Fibroblast of lung (primary cell): ENCODE results near the gene TCOF1. TPM values are rescaled to one million over a fixed set of nuclear protein-coding genes. Genes with fewer than 3 reads are reported as not detected.

ENCODE experiments used
- DNase-seq, 2 donors: peaks; one replicate each; pipeline versions ENCODE4 v3.0.0 to v3.0.0-alpha.2; 2010; ENCODE audit warnings: low read depth in 2 of 2
- H2AFZ ChIP-seq: 2 replicates; pipeline ENCODE4 v1.5.1; 2012; ENCODE audit warnings: low read length, control low read depth, inconsistent platforms
- H3K27ac ChIP-seq: 2 replicates; pipeline ENCODE4 v1.5.1; 2011; ENCODE audit warnings: low read length, control low read depth; ENCODE audit not compliant: insufficient read depth
- H3K27me3 ChIP-seq: 2 replicates; pipeline ENCODE4 v1.5.1; 2011; ENCODE audit warnings: mild to moderate bottlenecking, low read length; ENCODE audit not compliant: control insufficient read depth, insufficient read depth
- H3K36me3 ChIP-seq: 2 replicates; pipeline ENCODE4 v1.5.1; 2011; ENCODE audit warnings: low read length; ENCODE audit not compliant: control insufficient read depth, insufficient read depth
- H3K4me1 ChIP-seq: 2 replicates; pipeline ENCODE4 v1.5.1; 2011; ENCODE audit warnings: low read length; ENCODE audit not compliant: control insufficient read depth, insufficient read depth; ENCODE audit errors: extremely low read depth
- H3K4me2 ChIP-seq: 2 replicates; pipeline ENCODE4 v1.5.1; 2011; ENCODE audit warnings: low read length, control low read depth; ENCODE audit not compliant: insufficient read depth; ENCODE audit errors: extremely low read depth
- H3K4me3 ChIP-seq, 4 experiments: fragments of 200-600 bp in 1 of 4; sonication (generic) in 1 of 4; replicated peaks in 1 of 4; 2 replicates each; pipeline ENCODE4 v1.5.1; 2011 to 2016; ENCODE audit warnings: low read length in 4 of 4, low read depth in 3 of 4, mild to moderate bottlenecking in 3 of 4, control low read depth in 2 of 4, inconsistent platforms in 1 of 4, mixed read lengths in 1 of 4; ENCODE audit not compliant: insufficient read depth in 1 of 4; ENCODE audit errors: control extremely low read depth in 1 of 4
- H3K79me2 ChIP-seq: 2 replicates; pipeline ENCODE4 v1.5.1; 2012; ENCODE audit warnings: mild to moderate bottlenecking, low read length, inconsistent platforms; ENCODE audit not compliant: control insufficient read depth, insufficient read depth
- H3K9ac ChIP-seq: 2 replicates; pipeline ENCODE4 v1.5.1; 2011; ENCODE audit warnings: mild to moderate bottlenecking, low read length, control low read depth; ENCODE audit not compliant: insufficient read depth
- H3K9me3 ChIP-seq: 2 replicates; pipeline ENCODE4 v1.5.1; 2012; ENCODE audit warnings: low read depth, low read length; ENCODE audit not compliant: control insufficient read depth, insufficient read depth
- H4K20me1 ChIP-seq: 2 replicates; pipeline ENCODE4 v1.5.1; 2011; ENCODE audit warnings: low read length; ENCODE audit not compliant: control insufficient read depth, insufficient read depth; ENCODE audit errors: extremely low read depth
- CTCF ChIP-seq, 2 donors: IDR thresholded peaks in 1 of 2; conservative IDR thresholded peaks in 1 of 2; 1 replicate in 1 of 2; 2 replicates in 1 of 2; pipeline ENCODE4 v1.5.1; 2011 to 2012; ENCODE audit warnings: low read length in 2 of 2, control low read depth in 1 of 2, inconsistent platforms in 1 of 2, low read depth in 1 of 2, mild to moderate bottlenecking in 1 of 2
- EZH2 ChIP-seq: IDR thresholded peaks from 2 replicates; pipeline ENCODE4 v1.5.1; 2012; ENCODE audit warnings: low read length, control low read depth, mild to moderate bottlenecking; ENCODE audit errors: missing control alignments
- polyA plus RNA-seq, 2 donors: library from polyadenylated mRNA; depleted of rRNA in 1 of 2; stranded (reverse) in 1 of 2; unstranded in 1 of 2; fragments of >200 nt; gene quantifications; 2 replicates each; pipeline ENCODE4 v1.2.1, GENCODE V29; 2011 to 2012; ENCODE audit warnings: missing spikeins in 1 of 2
- total RNA-seq: library from RNA; depleted of rRNA; stranded (reverse); fragments of >200 nt; gene quantifications from 2 replicates; pipeline ENCODE4 v1.2.1, GENCODE V29; 2014

Gene TCOF1
- total and polyA plus RNA-seq, 2 donors (not counting 1 experiment from before 2014, with no cell fraction given): 8.5 to 10.6 TPM

GRCh38 chr5:150364004-150364403, 6.5 kb downstream of the TCOF1 start:
- H3K4me3 ChIP-seq: no peak overlapping the region
- no peak overlapping the region for H3K9ac ChIP-seq
- no peaks in the 10 kb centered on the region for H4K20me1 ChIP-seq
- no peak overlapping the region for H2AFZ ChIP-seq
- H3K27me3 ChIP-seq: no peaks in the 10 kb centered on the region
- peaks cover 11% of the 10 kb centered on the region for H3K79me2 ChIP-seq
- H3K36me3 ChIP-seq: peaks cover 24% of the 10 kb centered on the region
- no peaks in the 10 kb centered on the region for H3K9me3 ChIP-seq
- H3K4me1 ChIP-seq: no peaks in the 10 kb centered on the region
- H3K4me2 ChIP-seq: no peak overlapping the region
- no peak overlapping the region for H3K27ac ChIP-seq
- DNase-seq: no peak
- TF ChIP-seq EZH2: no peak
- no peak for TF ChIP-seq CTCF (conservative IDR thresholded peaks at IDR 0.05 in 1 of 2, IDR thresholded peaks at IDR 0.05 in 1 of 2; ENCODE audit: low read depth in 1 of 2, low read length in 2 of 2)

- Histone ChIP-seq H3K9ac (no peak overlapping the region), H2AFZ (no peak overlapping the region), H3K4me3 (no peak overlapping the region), H3K79me2 (no peaks in the 10 kb centered on the region), H4K20me1 (no peaks in the 10 kb centered on the region), H3K4me2 (no peak overlapping the region), H3K27me3 (no peaks in the 10 kb centered on the region), H3K27ac (no peak overlapping the region), H3K9me3 (no peaks in the 10 kb centered on the region), H3K36me3 (peaks cover 30% of the 10 kb centered on the region), H3K4me1 (no peaks in the 10 kb centered on the region)
- no peak for DNase-seq
- TF ChIP-seq EZH2: no peak
- TF ChIP-seq CTCF (conservative IDR thresholded peaks at IDR 0.05 in 1 of 2, IDR thresholded peaks at IDR 0.05 in 1 of 2; ENCODE audit: low read depth in 1 of 2, low read length in 2 of 2): no peak
Observed at GRCh38 chr5:150368526-150368925, 11.0 kb downstream of the TCOF1 start.

- H3K27me3 ChIP-seq: no peaks in the 10 kb centered on the region
- TF ChIP-seq EZH2: no peak
- no peak for TF ChIP-seq CTCF (conservative IDR thresholded peaks at IDR 0.05 in 1 of 2, IDR thresholded peaks at IDR 0.05 in 1 of 2; ENCODE audit: low read depth in 1 of 2, low read length in 2 of 2)
- H3K27ac ChIP-seq: no peak overlapping the region
- H3K36me3 ChIP-seq: peaks cover 45% of the 10 kb centered on the region
- no peak overlapping the region for H3K4me3 ChIP-seq
- no peaks in the 10 kb centered on the region for H3K79me2 ChIP-seq
- no peak overlapping the region for H2AFZ ChIP-seq
- no peak for DNase-seq
- H3K9me3 ChIP-seq: no peaks in the 10 kb centered on the region
- H3K4me2 ChIP-seq: no peak overlapping the region
- no peak overlapping the region for H3K9ac ChIP-seq
- H4K20me1 ChIP-seq: no peaks in the 10 kb centered on the region
- peaks cover 12% of the 10 kb centered on the region for H3K4me1 ChIP-seq
Observed at GRCh38 chr5:150372639-150373038, 15.1 kb downstream of the TCOF1 start.
